Subcutaneous abdominal adipose tissue (tissue), 5 donors: ENCODE measurements around the gene STPG2.

Source experiments
- H3K27ac ChIP-seq: one replicate; pipeline ENCODE4 v1.7.0; 2013; ENCODE audit warnings: low read depth, mild to moderate bottlenecking, inconsistent platforms, low read length, moderate library complexity
- H3K27me3 ChIP-seq, 5 donors: one replicate each; pipeline ENCODE4 v1.7.0; 2013; ENCODE audit warnings: low read length in 5 of 5, inconsistent platforms in 1 of 5; ENCODE audit not compliant: control insufficient read depth in 5 of 5, insufficient read depth in 4 of 5
- H3K36me3 ChIP-seq, 5 donors: one replicate each; pipeline ENCODE4 v1.7.0; 2013; ENCODE audit warnings: low read length in 5 of 5; ENCODE audit not compliant: control insufficient read depth in 5 of 5, insufficient read depth in 5 of 5
- H3K4me1 ChIP-seq, 5 donors: one replicate each; pipeline ENCODE4 v1.7.0; 2013; ENCODE audit warnings: low read length in 5 of 5, mild to moderate bottlenecking in 3 of 5, moderate library complexity in 1 of 5; ENCODE audit not compliant: control insufficient read depth in 5 of 5, insufficient read depth in 5 of 5
- H3K4me3 ChIP-seq, 5 donors: one replicate each; pipeline ENCODE4 v1.7.0; 2013; ENCODE audit warnings: low read length in 5 of 5, low read depth in 1 of 5
- H3K9ac ChIP-seq, 5 donors: one replicate each; pipeline ENCODE4 v1.7.0; 2013; ENCODE audit warnings: low read length in 5 of 5, mild to moderate bottlenecking in 4 of 5, moderate library complexity in 3 of 5
- H3K9me3 ChIP-seq, 5 donors: one replicate each; pipeline ENCODE4 v1.7.0; 2013; ENCODE audit warnings: low read length in 5 of 5; ENCODE audit not compliant: control insufficient read depth in 5 of 5
- donor health status: healthy.
- donor health status: healthy.
- donor health status: healthy.
- donor health status: healthy.
- donor health status: healthy.

The STPG2 gene

DNA sequence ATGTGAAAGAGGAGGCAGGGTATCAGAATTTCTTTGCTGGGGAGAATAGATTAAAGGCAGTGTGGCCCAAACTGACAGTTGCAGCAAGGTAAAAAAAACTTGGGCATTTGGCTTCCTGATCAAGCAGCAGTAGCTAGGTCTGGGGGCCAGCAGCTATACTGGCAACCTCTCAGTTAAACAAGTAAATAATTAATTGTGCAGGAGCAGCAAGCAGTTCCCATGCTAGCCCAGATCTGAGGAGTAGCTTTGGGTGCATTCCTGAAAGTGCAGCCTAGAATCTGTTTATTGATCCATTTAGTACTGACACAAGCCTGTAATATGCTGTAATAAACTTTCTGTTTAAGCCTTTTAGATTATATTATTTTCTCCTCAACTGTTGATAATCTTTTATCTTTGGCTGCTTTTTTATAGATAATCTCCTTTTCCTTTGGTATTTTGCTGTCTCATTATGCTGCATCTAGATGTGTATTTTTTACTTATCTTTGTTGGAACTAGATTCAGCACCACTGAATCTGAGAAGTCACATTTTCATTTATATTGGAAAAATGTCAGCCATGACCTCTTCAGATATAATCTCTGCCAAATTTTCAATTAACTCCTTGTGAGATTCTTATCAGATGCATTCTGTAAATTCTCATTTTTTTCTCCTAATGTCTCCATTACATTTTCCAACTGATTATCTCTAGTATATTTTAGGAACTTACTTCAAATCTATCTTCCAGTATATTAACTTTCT is 276.3 kb downstream of the STPG2 start:
- H3K9me3 ChIP-seq = no peaks in the 10 kb centered on the region
- no peak overlapping the region for H3K4me3 ChIP-seq
- no peaks in the 10 kb centered on the region for H3K27me3 ChIP-seq

GRCh38 chr4:97851115-97851514 is 292.2 kb downstream of the STPG2 start:
- Histone ChIP-seq H3K4me1 (no peaks in the 10 kb centered on the region), H3K27me3 (no peaks in the 10 kb centered on the region), H3K27ac (no peak overlapping the region), H3K4me3 (no peak overlapping the region), H3K9ac (no peak overlapping the region), H3K36me3 (no peaks in the 10 kb centered on the region), H3K9me3 (peaks cover 0 to 5% (median 2%) of the 10 kb centered on the region in 5 donors)

More for the DNA sequence above, 276.3 kb downstream of the STPG2 start:
- Histone ChIP-seq H3K9ac (no peak overlapping the region), H3K4me1 (no peaks in the 10 kb centered on the region), H3K27ac (no peak overlapping the region), H3K36me3 (no peaks in the 10 kb centered on the region)

GRCh38 chr4:97845758-97846157 is 297.5 kb downstream of the STPG2 start:
- Histone ChIP-seq H3K9me3 (no peaks in the 10 kb centered on the region), H3K27me3 (no peaks in the 10 kb centered on the region), H3K9ac (no peak overlapping the region), H3K4me3 (no peak overlapping the region), H3K4me1 (no peaks in the 10 kb centered on the region), H3K27ac (no peak overlapping the region), H3K36me3 (no peaks in the 10 kb centered on the region)

- Histone ChIP-seq H3K4me1 (no peaks in the 10 kb centered on the region), H3K36me3 (no peaks in the 10 kb centered on the region), H3K9ac (no peak overlapping the region), H3K27me3 (no peaks in the 10 kb centered on the region), H3K27ac (no peak overlapping the region), H3K4me3 (no peak overlapping the region), H3K9me3 (no peaks in the 10 kb centered on the region)
Observed at GRCh38 chr4:97841512-97841911, 301.8 kb downstream of the STPG2 start.

DNA sequence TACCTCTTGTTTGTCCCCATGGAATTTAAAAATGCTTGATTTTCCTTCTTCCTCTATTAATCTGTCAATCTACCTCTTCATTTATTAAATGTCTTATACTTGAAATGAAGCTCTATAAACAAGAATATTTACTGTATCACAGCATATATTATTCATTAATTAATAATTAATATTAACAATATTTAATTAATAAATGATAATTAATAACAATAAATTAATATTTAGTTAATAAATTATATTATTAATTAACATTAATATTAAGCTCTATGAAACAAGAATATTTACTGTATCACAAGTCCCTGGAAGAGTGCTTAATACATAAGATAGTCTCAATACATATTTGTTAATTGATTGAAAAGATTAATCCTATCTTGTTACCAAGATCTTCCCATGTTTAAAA is 306.6 kb downstream of the STPG2 start:
- H3K27me3 ChIP-seq = no peaks in the 10 kb centered on the region
- H3K9me3 ChIP-seq = peaks cover 0 to 3% (median 0%) of the 10 kb centered on the region in 5 donors
- no peak overlapping the region for H3K4me3 ChIP-seq
- no peaks in the 10 kb centered on the region for H3K36me3 ChIP-seq
- no peak overlapping the region for H3K9ac ChIP-seq
- H3K4me1 ChIP-seq = no peaks in the 10 kb centered on the region
- no peak overlapping the region for H3K27ac ChIP-seq

DNA sequence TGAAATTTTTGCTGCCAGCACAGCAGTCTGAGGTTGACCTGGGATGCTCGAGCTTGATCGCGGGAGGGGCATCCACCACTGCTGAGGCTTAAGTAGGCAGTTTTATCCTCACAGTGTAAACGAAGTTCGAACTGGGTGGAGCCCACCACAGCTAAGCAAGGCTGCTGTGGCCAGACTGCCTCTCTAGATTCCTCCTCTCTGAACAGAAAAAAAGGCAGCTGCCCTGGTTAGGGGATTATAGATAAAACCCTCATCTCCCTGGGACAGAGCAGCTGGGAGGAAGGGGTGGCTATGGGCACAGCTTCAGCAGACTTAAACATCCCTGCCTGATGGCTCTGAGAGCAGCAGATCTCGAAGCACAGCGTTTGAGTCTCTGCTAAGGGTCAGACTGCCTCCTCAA is 314.6 kb downstream of the STPG2 start:
- Histone ChIP-seq H3K9ac (no peak overlapping the region), H3K27ac (no peak overlapping the region), H3K9me3 (peaks cover 0 to 7% (median 0%) of the 10 kb centered on the region in 5 donors), H3K36me3 (no peaks in the 10 kb centered on the region), H3K27me3 (no peaks in the 10 kb centered on the region), H3K4me3 (no peak overlapping the region), H3K4me1 (no peaks in the 10 kb centered on the region)

DNA sequence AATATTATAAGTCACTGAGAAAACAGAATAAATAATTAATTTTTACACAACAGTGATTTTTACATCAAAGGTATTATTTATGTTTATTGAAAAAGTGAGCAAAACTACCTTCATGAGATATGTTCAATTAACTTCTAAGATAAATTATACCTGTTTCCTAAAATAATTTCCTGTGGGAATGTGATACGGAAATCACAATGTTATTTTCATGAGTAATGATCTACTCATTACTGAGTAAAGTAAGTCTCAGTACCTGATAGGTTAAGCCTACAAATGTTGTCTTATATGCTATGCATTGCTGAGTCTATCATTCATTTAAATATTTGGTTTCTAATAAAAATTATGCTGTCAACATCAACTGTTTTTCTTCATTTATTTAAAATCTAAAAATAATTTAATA is 324.0 kb downstream of the STPG2 start:
- Histone ChIP-seq H3K27ac (no peak overlapping the region), H3K4me3 (no peak overlapping the region), H3K4me1 (no peaks in the 10 kb centered on the region), H3K36me3 (no peaks in the 10 kb centered on the region), H3K27me3 (no peaks in the 10 kb centered on the region), H3K9ac (no peak overlapping the region), H3K9me3 (peaks cover 0 to 4% (median 0%) of the 10 kb centered on the region in 5 donors)

GRCh38 chr4:97812768-97813167 is 330.5 kb downstream of the STPG2 start:
- Histone ChIP-seq H3K9ac (no peak overlapping the region), H3K36me3 (no peaks in the 10 kb centered on the region), H3K9me3 (no peaks in the 10 kb centered on the region), H3K4me3 (no peak overlapping the region), H3K27ac (no peak overlapping the region), H3K27me3 (no peaks in the 10 kb centered on the region), H3K4me1 (no peaks in the 10 kb centered on the region)

DNA sequence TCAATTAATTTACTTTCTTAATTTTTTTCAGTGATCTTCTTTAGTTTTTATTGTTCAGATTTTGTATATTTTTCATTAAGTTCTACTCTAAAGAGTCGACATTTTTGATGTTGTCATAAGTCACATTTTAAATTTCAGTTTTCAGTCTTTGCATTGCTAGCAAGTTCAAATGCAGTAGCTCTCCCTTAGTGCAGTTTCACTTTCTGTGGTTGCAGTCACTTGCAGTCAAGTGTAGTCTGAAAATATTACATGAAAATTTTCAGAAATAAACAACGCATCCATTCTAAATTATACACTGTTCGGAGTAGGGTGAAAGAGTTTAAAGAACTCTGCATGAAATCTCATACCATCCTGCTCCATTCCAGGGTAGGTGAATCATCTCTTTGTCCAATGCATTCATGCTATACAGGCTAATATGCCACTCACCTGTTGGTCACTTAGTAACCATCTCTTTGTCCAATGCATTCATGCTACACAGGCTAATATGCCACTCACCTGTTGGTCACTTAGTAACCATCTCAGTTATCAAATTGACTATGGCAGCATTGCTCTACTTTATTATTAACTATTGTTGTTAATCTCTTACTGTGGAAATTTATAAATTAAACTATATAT is 356.9 kb downstream of the STPG2 start:
- Histone ChIP-seq H3K27ac (no peak overlapping the region), H3K9ac (no peak overlapping the region), H3K4me3 (no peak overlapping the region), H3K27me3 (no peaks in the 10 kb centered on the region), H3K36me3 (no peaks in the 10 kb centered on the region), H3K4me1 (no peaks in the 10 kb centered on the region), H3K9me3 (peaks cover 0 to 5% (median 0%) of the 10 kb centered on the region in 5 donors)

- H3K27ac ChIP-seq = no peak overlapping the region
- no peak overlapping the region for H3K4me3 ChIP-seq
- H3K9me3 ChIP-seq = peaks cover 0 to 8% (median 0%) of the 10 kb centered on the region in 5 donors
- H3K27me3 ChIP-seq = no peaks in the 10 kb centered on the region
- no peak overlapping the region for H3K9ac ChIP-seq
- no peaks in the 10 kb centered on the region for H3K36me3 ChIP-seq
- H3K4me1 ChIP-seq = no peaks in the 10 kb centered on the region
Observed at GRCh38 chr4:97778174-97778573, 365.1 kb downstream of the STPG2 start.
